Adipocyte (in vitro differentiated cells): ENCODE data around the gene TALDO1.

Experiments
- DNase-seq: peaks from one replicate; pipeline ENCODE4 v3.0.0-alpha.2; 2015; ENCODE audit warnings: low read depth
- H3K27me3 ChIP-seq: replicated peaks from 2 replicates; pipeline ENCODE4 v1.7.0; 2013; ENCODE audit warnings: mild to moderate bottlenecking, low read length, moderate library complexity; ENCODE audit not compliant: control insufficient read depth, insufficient read depth
- H3K36me3 ChIP-seq: 2 replicates; pipeline ENCODE4 v1.7.0; 2013; ENCODE audit warnings: low read length, mild to moderate bottlenecking, moderate library complexity; ENCODE audit not compliant: control insufficient read depth, insufficient read depth, severe bottlenecking
- H3K4me1 ChIP-seq: 2 replicates; pipeline ENCODE4 v1.7.0; 2013; ENCODE audit warnings: mild to moderate bottlenecking, low read length, moderate library complexity; ENCODE audit not compliant: control insufficient read depth, insufficient read depth
- H3K4me3 ChIP-seq: 2 replicates; pipeline ENCODE4 v1.7.0; 2013; ENCODE audit warnings: mild to moderate bottlenecking, low read length, moderate library complexity
- H3K9ac ChIP-seq: 2 replicates; pipeline ENCODE4 v1.7.0; 2013; ENCODE audit warnings: mild to moderate bottlenecking, low read length, moderate library complexity
- H3K9me3 ChIP-seq: 2 replicates; pipeline ENCODE4 v1.7.0; 2013; ENCODE audit warnings: mild to moderate bottlenecking, low read length, moderate library complexity; ENCODE audit not compliant: control insufficient read depth

Gene TALDO1

GRCh38 chr11:792535-792821 is 45.2 kb downstream of the TALDO1 start:
- Histone ChIP-seq H3K9ac (no peak overlapping the region), H3K4me1 (peaks cover 18% of the 10 kb centered on the region), H3K9me3 (no peaks in the 10 kb centered on the region), H3K4me3 (no peak overlapping the region), H3K27me3 (no peaks in the 10 kb centered on the region), H3K36me3 (peaks cover 7% of the 10 kb centered on the region)
- DNase-seq = no peak

- Histone ChIP-seq H3K9me3 (no peaks in the 10 kb centered on the region), H3K27me3 (no peaks in the 10 kb centered on the region), H3K36me3 (peaks cover 7% of the 10 kb centered on the region), H3K9ac (no peak overlapping the region), H3K4me3 (no peak overlapping the region), H3K4me1 (peaks cover 18% of the 10 kb centered on the region)
- no peak for DNase-seq
These were observed 45.6 kb downstream of the TALDO1 start for GRCh38 chr11:792873-793272.

- peaks cover 7% of the 10 kb centered on the region for H3K36me3 ChIP-seq
- peaks cover 18% of the 10 kb centered on the region for H3K4me1 ChIP-seq
- H3K4me3 ChIP-seq = no peak overlapping the region
These were observed 46.3 kb downstream of the TALDO1 start for GRCh38 chr11:793556-793955.

GRCh38 chr11:794013-794765 is 46.9 kb downstream of the TALDO1 start:
- peaks cover 18% of the 10 kb centered on the region for H3K4me1 ChIP-seq
- no peaks in the 10 kb centered on the region for H3K9me3 ChIP-seq
- no peaks in the 10 kb centered on the region for H3K27me3 ChIP-seq
- no peak for DNase-seq
- peaks cover 7% of the 10 kb centered on the region for H3K36me3 ChIP-seq
- no peak overlapping the region for H3K9ac ChIP-seq
- H3K4me3 ChIP-seq = peak overlapping the region; percentile 91

More at GRCh38 chr11:793556-793955, 46.3 kb downstream of the TALDO1 start:
- H3K9me3 ChIP-seq = no peaks in the 10 kb centered on the region
- no peak for DNase-seq
- no peaks in the 10 kb centered on the region for H3K27me3 ChIP-seq
- no peak overlapping the region for H3K9ac ChIP-seq

GRCh38 chr11:794766-795633 is 47.7 kb downstream of the TALDO1 start:
- peaks cover 18% of the 10 kb centered on the region for H3K4me1 ChIP-seq
- H3K9ac ChIP-seq = peak overlapping the region; percentile 90
- H3K27me3 ChIP-seq = no peaks in the 10 kb centered on the region
- H3K36me3 ChIP-seq = peaks cover 14% of the 10 kb centered on the region
- DNase-seq = no peak
- no peaks in the 10 kb centered on the region for H3K9me3 ChIP-seq
- peak overlapping the region; percentile 91 for H3K4me3 ChIP-seq

- Histone ChIP-seq H3K4me1 (peaks cover 18% of the 10 kb centered on the region), H3K4me3 (peak overlapping the region; percentile 91), H3K36me3 (peaks cover 20% of the 10 kb centered on the region), H3K9ac (peak overlapping the region; percentile 90), H3K9me3 (no peaks in the 10 kb centered on the region), H3K27me3 (no peaks in the 10 kb centered on the region)
- peak; percentile 92 for DNase-seq
These were observed 48.6 kb downstream of the TALDO1 start for GRCh38 chr11:795634-796564.

GRCh38 chr11:796565-797295 is 49.5 kb downstream of the TALDO1 start:
- Histone ChIP-seq H3K9ac (peak overlapping the region; percentile 87), H3K4me1 (peaks cover 18% of the 10 kb centered on the region), H3K4me3 (peak overlapping the region; percentile 91), H3K36me3 (peaks cover 25% of the 10 kb centered on the region), H3K9me3 (no peaks in the 10 kb centered on the region), H3K27me3 (no peaks in the 10 kb centered on the region)
- DNase-seq = no peak

GRCh38 chr11:797296-798092 is 50.2 kb downstream of the TALDO1 start:
- peaks cover 29% of the 10 kb centered on the region for H3K36me3 ChIP-seq
- peak; percentile 96 for DNase-seq

GRCh38 chr11:798093-798713 is 50.9 kb downstream of the TALDO1 start, which contains the start of gene SLC25A22:
Gene SLC25A22, minus strand, starts transcription at chr11:798281. Its CDS starts 3,275 bp downstream, at chr11:795006.
- Histone ChIP-seq H3K9me3 (no peaks in the 10 kb centered on the region), H3K36me3 (peaks cover 33% of the 10 kb centered on the region), H3K27me3 (no peaks in the 10 kb centered on the region), H3K9ac (peak within 1 kb of the TSS; percentile 87), H3K4me1 (peaks cover 18% of the 10 kb centered on the region), H3K4me3 (peak within 1 kb of the TSS; percentile 91)
- peak; percentile 96 for DNase-seq

More at GRCh38 chr11:797296-798092, 50.2 kb downstream of the TALDO1 start:
- peak overlapping the region; percentile 91 for H3K4me3 ChIP-seq
- H3K4me1 ChIP-seq = peaks cover 18% of the 10 kb centered on the region
- H3K9ac ChIP-seq = peak overlapping the region; percentile 87
- no peaks in the 10 kb centered on the region for H3K9me3 ChIP-seq
- no peaks in the 10 kb centered on the region for H3K27me3 ChIP-seq
